IMR-90 (cell line): ENCODE results near the gene NEDD4L. TPM values are rescaled to one million over a fixed set of nuclear protein-coding genes. Genes with fewer than 3 reads are reported as not detected.

Source experiments
- ATAC-seq: fragments of 200-7000 bp; cut with Tn5 transposase; 2 replicates; pipeline ENCODE4 v1.9.1; 2020; ENCODE audit warnings: low read depth, mild to moderate bottlenecking, moderate library complexity
- BruUV-seq: library from RNA; stranded (reverse); fragments of 400-500 nt; replicated peaks from 2 replicates; lab custom pipeline; 2021; lab: Mats Ljungman, UMichigan
- CTCF ChIA-PET: fragments of 300-600 bp; formaldehyde crosslinking; extraction: SDS; loops from one replicate; lab custom pipeline; 2021; ENCODE audit warnings: antibody characterized with exemption; lab: Yijun Ruan, JAX
- POLR2A ChIA-PET: fragments of 300-600 bp; sonication (Branson Sonifier 250); formaldehyde crosslinking; loops from one replicate; lab custom pipeline; 2022; ENCODE audit warnings: antibody characterized with exemption; ENCODE audit not compliant: unreplicated experiment; lab: Charles Lee
- DNase-seq: peaks from one replicate; pipeline ENCODE4 v3.0.0; 2013
- H2AFZ ChIP-seq: replicated peaks from 2 replicates; pipeline ENCODE3; 2013; ENCODE audit warnings: low read length, mild to moderate bottlenecking; ENCODE audit not compliant: poor library complexity
- H2AK5ac ChIP-seq: 2 replicates; pipeline ENCODE4 v1.6.1; 2013; ENCODE audit warnings: low read depth, low read length, inconsistent platforms
- H2AK9ac ChIP-seq: replicated peaks from 2 replicates; pipeline ENCODE3; 2013; ENCODE audit warnings: mild to moderate bottlenecking, low read depth, low read length, moderate library complexity; ENCODE audit not compliant: poor library complexity
- H2BK120ac ChIP-seq: 2 replicates; pipeline ENCODE4 v1.6.1; 2013; ENCODE audit warnings: low read depth, low read length, inconsistent platforms
- H2BK15ac ChIP-seq: 3 replicates; pipeline ENCODE4 v1.6.1; 2013; ENCODE audit warnings: low read depth, low read length, inconsistent platforms
- H2BK20ac ChIP-seq: 2 replicates; pipeline ENCODE4 v1.6.1; 2013; ENCODE audit warnings: low read depth, mild to moderate bottlenecking, inconsistent platforms, low read length, moderate library complexity
- H2BK5ac ChIP-seq: 2 replicates; pipeline ENCODE4 v1.6.1; 2013; ENCODE audit warnings: mild to moderate bottlenecking, low read depth, low read length, inconsistent platforms; ENCODE audit not compliant: poor library complexity, severe bottlenecking
- H3K14ac ChIP-seq: replicated peaks from 2 replicates; pipeline ENCODE4 v1.6.1; 2013; ENCODE audit warnings: low read depth, low read length, inconsistent platforms
- H3K18ac ChIP-seq: 2 replicates; pipeline ENCODE4 v1.6.1; 2013; ENCODE audit warnings: low read depth, low read length, control low read depth
- H3K23ac ChIP-seq: 2 replicates; pipeline ENCODE4 v1.6.1; 2013; ENCODE audit warnings: low read depth, low read length, inconsistent platforms
- H3K27ac ChIP-seq: 2 replicates; pipeline ENCODE4 v1.5.1; 2013; ENCODE audit warnings: mild to moderate bottlenecking, control low read depth, low read length; ENCODE audit not compliant: insufficient read depth
- H3K27me3 ChIP-seq: 2 replicates; pipeline ENCODE4 v1.6.1; 2013; ENCODE audit warnings: low read length; ENCODE audit not compliant: control insufficient read depth, insufficient read depth
- H3K36me3 ChIP-seq: 2 replicates; pipeline ENCODE4 v1.6.1; 2013; ENCODE audit warnings: low read length, mixed read lengths; ENCODE audit not compliant: control insufficient read depth, insufficient read depth
- H3K4ac ChIP-seq: 2 replicates; pipeline ENCODE4 v1.6.1; 2013; ENCODE audit warnings: low read depth, low read length, inconsistent platforms
- H3K4me1 ChIP-seq: 2 replicates; pipeline ENCODE4 v1.6.1; 2013; ENCODE audit warnings: low read length, mixed read lengths; ENCODE audit not compliant: control insufficient read depth, insufficient read depth
- H3K4me2 ChIP-seq: 2 replicates; pipeline ENCODE4 v1.6.1; 2013; ENCODE audit warnings: low read depth, mild to moderate bottlenecking, control low read depth, low read length, moderate library complexity
- H3K4me3 ChIP-seq: 2 replicates; pipeline ENCODE4 v1.5.1; 2013; ENCODE audit warnings: low read depth, mild to moderate bottlenecking, control low read depth, low read length, moderate library complexity; ENCODE audit not compliant: insufficient read depth
- H3K56ac ChIP-seq: 2 replicates; pipeline ENCODE4 v1.6.1; 2013; ENCODE audit warnings: low read length, inconsistent platforms; ENCODE audit not compliant: insufficient read depth; ENCODE audit errors: extremely low read depth
- H3K79me1 ChIP-seq, 2 experiments: 2 replicates each; pipeline ENCODE4 v1.6.1; 2013; ENCODE audit warnings: low read length in 2 of 2, inconsistent platforms in 1 of 2, low read depth in 1 of 2
- H3K9ac ChIP-seq: 2 replicates; pipeline ENCODE4 v1.6.1; 2013; ENCODE audit warnings: low read depth, low read length, control low read depth
- H3K9me1 ChIP-seq: 2 replicates; pipeline ENCODE4 v1.6.1; 2013; ENCODE audit warnings: low read length, inconsistent platforms; ENCODE audit not compliant: insufficient read depth
- H3K9me3 ChIP-seq: 2 replicates; pipeline ENCODE4 v1.6.1; 2013; ENCODE audit warnings: low read length; ENCODE audit not compliant: control insufficient read depth, insufficient read depth
- H4K20me1 ChIP-seq: 2 replicates; pipeline ENCODE4 v1.6.1; 2013; ENCODE audit warnings: low read length, inconsistent platforms; ENCODE audit not compliant: insufficient read depth
- H4K5ac ChIP-seq: 2 replicates; pipeline ENCODE4 v1.6.1; 2013; ENCODE audit warnings: mild to moderate bottlenecking, low read depth, low read length, control low read depth
- H4K8ac ChIP-seq, 2 experiments: 2 replicates each; pipeline ENCODE4 v1.6.1; 2013; ENCODE audit warnings: low read depth in 2 of 2, low read length in 2 of 2, control low read depth in 1 of 2, inconsistent platforms in 1 of 2
- H4K91ac ChIP-seq: 2 replicates; pipeline ENCODE4 v1.6.1; 2013; ENCODE audit warnings: low read depth, low read length, inconsistent platforms; ENCODE audit not compliant: insufficient read depth
- BHLHE40 ChIP-seq: fragments of 150-350 bp; IDR thresholded peaks from 2 replicates; pipeline ENCODE4 v1.6.1; 2016; ENCODE audit warnings: mild to moderate bottlenecking, low read depth, low read length
- CEBPB ChIP-seq: IDR thresholded peaks from 2 replicates; pipeline ENCODE4 v1.6.1; 2012; ENCODE audit warnings: low read depth, low read length, improper control_type of control experiment
- CHD1 ChIP-seq: IDR thresholded peaks from 2 replicates; pipeline ENCODE4 v1.6.1; 2012; ENCODE audit warnings: low read depth, low read length, improper control_type of control experiment
- CTCF ChIP-seq: conservative IDR thresholded peaks from 2 replicates; pipeline ENCODE4 v1.5.1; 2012; ENCODE audit warnings: mild to moderate bottlenecking, low read depth, low read length, improper control_type of control experiment
- FOS ChIP-seq: fragments of 150-350 bp; IDR thresholded peaks from 2 replicates; pipeline ENCODE4 v1.6.1; 2016; ENCODE audit warnings: low read depth, low read length
- MAFK ChIP-seq: IDR thresholded peaks from 2 replicates; pipeline ENCODE4 v1.6.1; 2012; ENCODE audit warnings: low read depth, low read length, improper control_type of control experiment
- MAZ ChIP-seq: IDR thresholded peaks from 2 replicates; pipeline ENCODE4 v1.6.1; 2012; ENCODE audit warnings: low read depth, mild to moderate bottlenecking, low read length, improper control_type of control experiment, moderate library complexity, borderline replicate concordance
- MXI1 ChIP-seq: IDR thresholded peaks from 2 replicates; pipeline ENCODE4 v1.6.1; 2012; ENCODE audit warnings: low read depth, mild to moderate bottlenecking, low read length, moderate library complexity, borderline replicate concordance
- NFE2L2 ChIP-seq: fragments of 150-350 bp; IDR thresholded peaks from 2 replicates; pipeline ENCODE4 v1.6.1; 2016; ENCODE audit warnings: low read depth, mild to moderate bottlenecking, low read length
- POLR2A ChIP-seq: IDR thresholded peaks from 2 replicates; pipeline ENCODE4 v1.6.1; 2012; ENCODE audit warnings: mild to moderate bottlenecking, low read depth, low read length
- RAD21 ChIP-seq: IDR thresholded peaks from 2 replicates; pipeline ENCODE4 v1.6.1; 2012; ENCODE audit warnings: low read length, improper control_type of control experiment
- RCOR1 ChIP-seq: IDR thresholded peaks from 2 replicates; pipeline ENCODE4 v1.6.1; 2012; ENCODE audit warnings: mild to moderate bottlenecking, low read length, improper control_type of control experiment; ENCODE audit not compliant: insufficient replicate concordance
- RFX5 ChIP-seq: IDR thresholded peaks from 2 replicates; pipeline ENCODE4 v1.8.0; 2012; ENCODE audit warnings: low read depth, mild to moderate bottlenecking, low read length, moderate library complexity
- SMC3 ChIP-seq: fragments of 150-350 bp; IDR thresholded peaks from 2 replicates; pipeline ENCODE4 v1.6.1; 2016; ENCODE audit warnings: low read depth, mild to moderate bottlenecking, antibody characterized with exemption, low read length, moderate library complexity
- USF2 ChIP-seq: fragments of 150-350 bp; IDR thresholded peaks from 2 replicates; pipeline ENCODE4 v1.6.1; 2017; ENCODE audit warnings: mild to moderate bottlenecking, antibody characterized with exemption, low read length, low read depth
- WGBS, 2 experiments: methylation state at CpG; one replicate each; pipeline versions ENCODE4 v1.1.5 to v1.1.7; 2013; ENCODE audit warnings: missing lambda C conversion rate in 2 of 2; ENCODE audit not compliant: insufficient read length in 1 of 2; ENCODE audit errors: extremely low coverage in 2 of 2; 5-methylcytosine and 5-hydroxymethylcytosine counted together
- dilution Hi-C: fragments of 300-500 bp; cut with HindIII; formaldehyde crosslinking; loops from one replicate; pipeline ENCODE4 v1.14.3; 2018; ENCODE audit warnings: low sequenced_read_pairs; ENCODE audit not compliant: unreplicated experiment
- in situ Hi-C: fragments of 300-500 bp; cut with MboI; formaldehyde crosslinking; loops from 3 replicates; pipeline ENCODE4 v1.14.3; 2019; ENCODE audit warnings: low sequenced_read_pairs, inconsistent platforms, mixed read lengths
- intact Hi-C: fragments of 100-400 bp; cut with micrococcal nuclease; formaldehyde crosslinking; loops from 2 replicates; pipeline ENCODE4 v1.10.0; 2022
- polyA plus RNA-seq, 3 experiments: library from polyadenylated mRNA; depleted of rRNA; stranded (reverse); fragments of >200 nt; gene quantifications; 2 replicates each; pipeline ENCODE4 v1.2.3, GENCODE V29; 2012; ENCODE audit warnings: low replicate concordance in 1 of 3
- total RNA-seq: library from RNA; depleted of rRNA; stranded (reverse); fragments of >200 nt; gene quantifications from 2 replicates; pipeline ENCODE4 v1.2.3, GENCODE V29; 2012

Gene NEDD4L
- total and polyA plus RNA-seq, 2 of the 4 experiments (the other 2 are of a cell fraction), result 10.0 to 10.9 TPM

GRCh38 chr18:58242435-58242834 is 198.4 kb downstream of the NEDD4L start:
- H2AFZ ChIP-seq, result no peak overlapping the region
- BruUV-seq, result no TSS peak
- H3K4me2 ChIP-seq, result no peak overlapping the region
- no peaks in the 10 kb centered on the region for H3K9me3 ChIP-seq
- H3K14ac ChIP-seq, result no peak overlapping the region
- H3K27ac ChIP-seq, result no peak overlapping the region
- H3K9me1 ChIP-seq, result peaks cover 4% of the 10 kb centered on the region
- H4K8ac ChIP-seq, result no peak overlapping the region
- ChIA-PET POLR2A (no interaction called here), CTCF (no interaction called here)
- H2BK20ac ChIP-seq, result no peak overlapping the region
- dilution Hi-C loops, result no loop called here
- ATAC-seq (no peak), DNase-seq (no peak)
- no peak overlapping the region for H2BK15ac ChIP-seq
- H3K18ac ChIP-seq, result no peak overlapping the region
- TF ChIP-seq SMC3, result no peak
- TF ChIP-seq CTCF, result no peak
- no peak for TF ChIP-seq RCOR1
- TF ChIP-seq MXI1, result no peak
- TF ChIP-seq BHLHE40, result no peak
- no peak for TF ChIP-seq RFX5
- TF ChIP-seq NFE2L2, result no peak
- no peak for TF ChIP-seq MAFK
- TF ChIP-seq CHD1, result no peak
- no peak for TF ChIP-seq MAZ
- TF ChIP-seq FOS, result no peak
- no peak for TF ChIP-seq RAD21
- TF ChIP-seq USF2, result no peak
- TF ChIP-seq CEBPB, result no peak
- no peak for TF ChIP-seq POLR2A
- H3K56ac ChIP-seq, result no peak overlapping the region
- intact Hi-C loops, result no loop called here
- H3K4me1 ChIP-seq, result peaks cover 4% of the 10 kb centered on the region
- H3K4me3 ChIP-seq, result no peak overlapping the region
- no peak overlapping the region for H2BK5ac ChIP-seq
- in situ Hi-C loops, result no loop called here
- WGBS, 2 experiments, result 80% methylated on average over 1 of the region's 12 CpGs; no CpG with 5 or more reads in 1 of the 2 experiments
- H3K27me3 ChIP-seq, result no peaks in the 10 kb centered on the region
- H3K36me3 ChIP-seq, result no peaks in the 10 kb centered on the region
- no peak overlapping the region for H3K4ac ChIP-seq
- H4K5ac ChIP-seq, result no peak overlapping the region
- H3K9ac ChIP-seq, result no peak overlapping the region
- H2AK5ac ChIP-seq, result no peak overlapping the region
- H3K23ac ChIP-seq, result no peak overlapping the region
- no peak overlapping the region for H4K91ac ChIP-seq
- peaks cover 0 to 6% of the 10 kb centered on the region in 2 experiments; a peak in 2 of 4 replicates for H3K79me1 ChIP-seq
- no peak overlapping the region for H2AK9ac ChIP-seq
- no peak overlapping the region for H2BK120ac ChIP-seq
- no peaks in the 10 kb centered on the region; the same call in 1 of the 2 replicates for H4K20me1 ChIP-seq
